Heart left ventricle (tissue), 16 donors: ENCODE results near the gene PPP1R9A. TPM values are rescaled to one million over a fixed set of nuclear protein-coding genes. Genes with fewer than 3 reads are reported as not detected.

ENCODE experiments used
- ATAC-seq, 4 donors: fragments of 200-7000 bp; cut with Tn5 transposase; one replicate each; pipeline ENCODE4 v1.9.1; 2020 to 2022; ENCODE audit warnings: moderate library complexity in 4 of 4, mild to moderate bottlenecking in 3 of 4, moderate number of reproducible peaks in 1 of 4
- DNase-seq, 5 donors: peaks; one replicate each; pipeline ENCODE4 v3.0.0-alpha.2; 2020
- H3K27ac ChIP-seq, 12 donors: fragments of 200-600 bp; sonication (generic) in 4 of 12; one replicate each; pipeline versions ENCODE4 v1.5.0 to v1.8.0; 2016 to 2022; ENCODE audit warnings: mild to moderate bottlenecking in 2 of 12
- H3K27me3 ChIP-seq, 9 donors: fragments of 200-600 bp; sonication (generic) in 2 of 9; one replicate each; pipeline versions ENCODE4 v1.5.1 to v1.8.0; 2016 to 2022; ENCODE audit warnings: mild to moderate bottlenecking in 3 of 9
- H3K36me3 ChIP-seq, 9 donors: fragments of 200-600 bp; sonication (generic) in 2 of 9; one replicate each; pipeline versions ENCODE4 v1.5.0 to v1.8.0; 2018 to 2022; ENCODE audit warnings: mild to moderate bottlenecking in 2 of 9
- H3K4me1 ChIP-seq, 12 donors: fragments of 200-600 bp; sonication (generic) in 4 of 12; one replicate each; pipeline versions ENCODE4 v1.5.0 to v1.8.0; 2016 to 2022; ENCODE audit warnings: mild to moderate bottlenecking in 3 of 12
- H3K4me3 ChIP-seq, 12 donors: fragments of 200-600 bp; sonication (generic) in 4 of 12; one replicate each; pipeline versions ENCODE4 v1.5.0 to v1.8.0; 2017 to 2022; ENCODE audit warnings: mild to moderate bottlenecking in 9 of 12, moderate library complexity in 4 of 12
- H3K9me3 ChIP-seq, 12 donors: fragments of 200-600 bp; sonication (generic) in 4 of 12; one replicate each; pipeline versions ENCODE4 v1.5.0 to v1.8.0; 2016 to 2022; ENCODE audit warnings: mild to moderate bottlenecking in 1 of 12
- CTCF ChIP-seq, 12 donors: fragments of 200-600 bp; sonication (generic) in 4 of 12; IDR thresholded peaks; one replicate each; pipeline versions ENCODE4 v1.5.0 to v1.8.0; 2018 to 2022; ENCODE audit warnings: antibody characterized with exemption in 12 of 12, mild to moderate bottlenecking in 5 of 12
- POLR2A ChIP-seq, 2 donors: fragments of 450-650 bp; IDR thresholded peaks; one replicate each; pipeline ENCODE4 v1.6.1; 2017; ENCODE audit warnings: antibody characterized with exemption in 2 of 2, mild to moderate bottlenecking in 2 of 2, moderate library complexity in 2 of 2
- WGBS, 4 donors: extraction: QIAGEN DNeasy Blood & Tissue Kit in 2 of 4; methylation state at CpG; one replicate each; pipeline versions ENCODE4 v1.1.5 to v1.1.7; 2013 to 2018; 5-methylcytosine and 5-hydroxymethylcytosine counted together
- intact Hi-C, 10 donors: fragments of 100-400 bp; cut with DNase I; formaldehyde crosslinking; loops; one replicate each; pipeline versions ENCODE4 v1.11.1 to v1.14.2; 2022
- polyA plus RNA-seq, 2 donors: library from polyadenylated mRNA; stranded (reverse); fragments of 200-250 nt; gene quantifications; one replicate each; pipeline ENCODE4 v1.2.3, GENCODE V29; 2013
- total RNA-seq, 9 donors: library from RNA; depleted of rRNA in 2 of 9; stranded (reverse); fragments of >200 nt in 2 of 9; fragmentation: NEBNext Ultra II Directional in 3 of 9; extraction: Animal tissue kit (Norgen Biotek cat#: 25700) in 3 of 9; gene quantifications; one replicate each; pipeline versions ENCODE4 v1.1.0 to v1.2.4, GENCODE V29; 2016 to 2023
- donor health status: ischemic (EF 13 %, LVEDD 7.1; RV severe dilation, severe dysfunction).
- donor health status: healthy with polysubstance abuse.
- donor health status: DM: no; HTN: yes; CAD: no.
- donor health status: DM: no; HTN: no; CAD: no.
- donor health status: ischemic (EF 25% LVEDD 6.9; RV normal size, moderate dysfunction).
- donor health status: ischemic (EF 25% LVEDD 5.7; RV mildly dilated, moderate dysfunction).
- donor health status: healthy.
- donor health status: DM: yes; HTN: yes; CAD: no.
- donor health status: ischemic (EF 35%, LVEDD 5.7; RV mildly dilated, moderate dysfunction).
- donor health status: nonischemic (EF 11% LVEDD 7.7; RV severe dilation, severe dysfunction).
- donor health status: DM: yes; HTN: yes; CAD: no.
- donor health status: PGD.
- donor health status: ischemic (EF 29% LVEDD 5.4; RV normal size, mild dysfunction).
- donor health status: nonischemic (EF 23%, LVEDD 6.1; RV moderate dilation, normal function).

Gene PPP1R9A
- total and polyA plus RNA-seq, 11 donors = 3.6 to 42.8 (median 30.0) TPM

GRCh38 chr7:95340491-95340890, 433.1 kb downstream of the PPP1R9A start:
- ATAC-seq = no peak

DNA sequence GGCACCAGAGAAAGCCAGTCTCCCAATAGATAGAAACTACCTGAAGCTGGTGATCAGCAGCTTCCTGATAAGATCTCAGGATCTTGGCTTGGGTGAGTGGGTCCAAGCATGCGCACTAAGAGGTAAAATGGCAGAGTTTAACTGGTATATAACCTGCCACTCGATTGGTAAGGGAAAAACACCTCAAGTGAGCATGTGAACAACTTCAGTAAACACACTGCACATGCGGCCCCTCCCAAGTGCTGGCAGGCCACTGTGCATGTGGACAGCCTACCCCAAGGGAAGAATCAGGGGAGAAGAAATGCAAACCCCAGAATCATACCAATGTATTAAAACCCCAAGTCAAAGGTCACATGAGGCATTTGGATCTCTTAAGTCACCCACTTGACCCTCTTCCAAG, 434.6 kb downstream of the PPP1R9A start:
- TF ChIP-seq CTCF (IDR thresholded peaks at IDR 0.05) (no peak), POLR2A (IDR thresholded peaks at IDR 0.05) (no peak)

More at GRCh38 chr7:95340491-95340890, 433.1 kb downstream of the PPP1R9A start:
- TF ChIP-seq POLR2A (IDR thresholded peaks at IDR 0.05) = no peak
- Histone ChIP-seq H3K27me3 (no peaks in the 10 kb centered on the region), H3K36me3 (no peaks in the 10 kb centered on the region), H3K27ac (no peak overlapping the region), H3K4me3 (no peak overlapping the region), H3K4me1 (no peaks in the 10 kb centered on the region), H3K9me3 (no peaks in the 10 kb centered on the region)
- WGBS, 4 donors = 81 to 95% (median 91%) methylated on average over 2 of the region's 2 CpGs
- DNase-seq = no peak
- intact Hi-C loops = no loop called here

GRCh38 chr7:95342642-95343307, 435.4 kb downstream of the PPP1R9A start:
- WGBS, 4 donors = 63 to 69% (median 67%) methylated on average over 4 of the region's 4 CpGs
- Histone ChIP-seq H3K4me1 (no peaks in the 10 kb centered on the region), H3K27ac (no peak overlapping the region), H3K9me3 (no peaks in the 10 kb centered on the region), H3K36me3 (no peaks in the 10 kb centered on the region), H3K27me3 (no peaks in the 10 kb centered on the region), H3K4me3 (no peak overlapping the region)
- DNase-seq = no peak
- intact Hi-C loops = no loop called here
- ATAC-seq = no peak
- TF ChIP-seq POLR2A (IDR thresholded peaks at IDR 0.05) (no peak), CTCF (IDR thresholded peaks at IDR 0.05) (no peak)

More for the DNA sequence above, 434.6 kb downstream of the PPP1R9A start:
- ATAC-seq (no peak), DNase-seq (no peak)
- H3K4me3 ChIP-seq = no peak overlapping the region
- H3K4me1 ChIP-seq = no peaks in the 10 kb centered on the region
- intact Hi-C loops = no loop called here
- no peaks in the 10 kb centered on the region for H3K36me3 ChIP-seq
- H3K27ac ChIP-seq = no peak overlapping the region
- WGBS, 4 donors = 82 to 88% (median 85%) methylated on average over 3 of the region's 3 CpGs
- H3K9me3 ChIP-seq = no peaks in the 10 kb centered on the region
- H3K27me3 ChIP-seq = no peaks in the 10 kb centered on the region
